Vagina (tissue), 2 donors: Measurements from ENCODE around the gene EHMT1.
A peak's percentile ranks its signal among the peaks of the same experiment; 100 is the strongest.

Experiments used
- CTCF ChIP-seq, 3 experiments: fragments of 450-650 bp in 2 of 3; fragments of 200-600 bp in 1 of 3; sonication (generic) in 1 of 3; IDR thresholded peaks; one replicate each; pipeline ENCODE4 v1.5.1; 2017 to 2019; ENCODE audit warnings: antibody characterized with exemption in 3 of 3, mild to moderate bottlenecking in 2 of 3, moderate library complexity in 2 of 3
- POLR2A ChIP-seq, 2 donors: fragments of 450-650 bp; IDR thresholded peaks; one replicate each; pipeline ENCODE4 v1.6.1; 2017; ENCODE audit warnings: antibody characterized with exemption in 2 of 2, mild to moderate bottlenecking in 2 of 2, moderate library complexity in 2 of 2
- POLR2AphosphoS5 ChIP-seq, 2 donors: sonication (generic); formaldehyde crosslinking; IDR thresholded peaks; one replicate each; pipeline ENCODE4 v1.9.0; 2017; ENCODE audit warnings: antibody characterized with exemption in 2 of 2, mild to moderate bottlenecking in 2 of 2, low read depth in 1 of 2; ENCODE audit not compliant: insufficient read depth in 1 of 2

DNA sequence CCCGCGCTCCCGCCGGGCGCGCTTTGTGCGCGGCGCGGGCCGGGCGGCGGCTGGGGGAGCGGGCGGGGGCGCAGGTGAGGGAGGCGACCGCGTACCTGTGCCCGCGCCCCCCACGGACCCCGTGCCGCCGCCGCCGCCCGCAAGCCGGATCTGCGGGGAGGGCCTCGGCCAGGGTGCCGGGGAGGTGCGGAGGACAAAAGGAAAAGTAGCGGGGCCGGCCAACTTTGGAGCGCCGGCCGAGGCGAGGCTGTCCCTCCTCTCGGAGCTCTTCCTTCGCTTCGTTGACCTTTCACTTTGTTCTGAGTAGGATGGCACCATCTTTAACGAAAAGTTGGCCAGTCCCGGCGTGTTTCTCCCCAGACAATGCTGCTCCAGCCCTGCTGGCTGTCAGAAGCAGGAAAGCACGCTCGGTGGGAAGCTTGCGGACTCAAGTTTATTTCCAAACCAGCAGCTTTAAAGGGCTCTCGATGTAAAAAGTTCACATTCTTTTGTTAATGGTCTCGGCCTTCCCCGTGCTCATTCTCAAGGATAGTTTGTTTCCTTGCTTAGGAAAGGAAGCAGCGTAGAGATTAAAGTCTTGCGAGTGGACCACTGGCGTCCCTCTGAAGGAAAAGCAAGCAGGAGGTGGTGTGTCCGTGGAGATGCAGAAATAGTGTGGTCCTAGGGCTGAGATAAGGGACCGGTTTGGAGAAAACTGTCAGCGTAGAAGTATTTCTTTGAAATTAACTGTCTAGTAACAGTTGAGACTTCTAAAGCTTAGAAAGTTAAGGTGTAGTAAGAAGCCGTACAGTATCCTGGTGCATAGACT, 639 bp downstream of the EHMT1 start:
- TF ChIP-seq POLR2AphosphoS5 (IDR thresholded peaks at IDR 0.05; ENCODE audit: insufficient read depth in 1 of 2, low read depth in 1 of 2) (peak in 1 of 2 donors; percentile 17), CTCF (IDR thresholded peaks at IDR 0.05) (no peak), POLR2A (IDR thresholded peaks at IDR 0.05) (no peak)
